HG02981 (cell line): ENCODE data around the gene ANXA4.
"Not testable (repeated sequence)": the region's sequence is repeated elsewhere in the genome, so short reads cannot be mapped to it uniquely, and the experiment has no call there.

Experiments used
- ATAC-seq: cut with Tn5 transposase; IDR thresholded peaks from one replicate; pipeline ENCODE4 v1.9.1; 2021; ENCODE audit warnings: mild to moderate bottlenecking, moderate library complexity; ENCODE audit not compliant: unreplicated experiment

ANXA4 gene

GRCh38 chr2:69741575-69742321 lies at the start of gene ANXA4:
ANXA4 (plus strand) TSS chr2:69742134; CDS start chr2:69781566, 39,432 bp downstream.
- peak; percentile 66 for ATAC-seq

GRCh38 chr2:69692424-69692823 lies 49.5 kb upstream of the ANXA4 start:
- ATAC-seq: no peak

- peak; percentile 81 for ATAC-seq
Observed at GRCh38 chr2:69693059-69693774, 48.7 kb upstream of the ANXA4 start.

GRCh38 chr2:69693775-69694450 lies 48.0 kb upstream of the ANXA4 start:
- no peak for ATAC-seq

- ATAC-seq: no peak
Observed at GRCh38 chr2:69694894-69695849, 46.8 kb upstream of the ANXA4 start.

GRCh38 chr2:69695850-69696216 lies 46.1 kb upstream of the ANXA4 start:
- no peak for ATAC-seq

- ATAC-seq: no peak
Observed at GRCh38 chr2:69700381-69700780, 41.6 kb upstream of the ANXA4 start.

- ATAC-seq: no peak
Observed at GRCh38 chr2:69701100-69701945, 40.6 kb upstream of the ANXA4 start.

- ATAC-seq: no peak
Observed at GRCh38 chr2:69703189-69703588, 38.7 kb upstream of the ANXA4 start.

- no peak for ATAC-seq
Observed at GRCh38 chr2:69704446-69704845, 37.5 kb upstream of the ANXA4 start.

- ATAC-seq: no peak
Observed at GRCh38 chr2:69709290-69709689, 32.6 kb upstream of the ANXA4 start.

- no peak for ATAC-seq
Observed at GRCh38 chr2:69711971-69712370, 30.0 kb upstream of the ANXA4 start.

- ATAC-seq: no peak
Observed at GRCh38 chr2:69714024-69714423, 27.9 kb upstream of the ANXA4 start.

- not testable (repeated sequence) for ATAC-seq
Observed at GRCh38 chr2:69714539-69715220, 27.3 kb upstream of the ANXA4 start.

GRCh38 chr2:69715964-69716363 lies 26.0 kb upstream of the ANXA4 start:
- ATAC-seq: no peak

GRCh38 chr2:69716555-69717120 lies 25.3 kb upstream of the ANXA4 start:
- ATAC-seq: no peak

- ATAC-seq: no peak
Observed at GRCh38 chr2:69717186-69717585, 24.7 kb upstream of the ANXA4 start.

GRCh38 chr2:69717861-69718273 lies 24.1 kb upstream of the ANXA4 start:
- no peak for ATAC-seq
